ENCODE measurements around the gene PHF21A. TPM values are rescaled to one million over a fixed set of nuclear protein-coding genes. Genes with fewer than 3 reads are reported as not detected.

The PHF21A gene
- total RNA-seq, 1 donor from 2014 or later: 69.3 TPM

- no peaks in the 10 kb centered on the region for H3K36me3 Mint-ChIP-seq (ENCODE audit: low read depth, unreplicated experiment)
- H3K4me1 Mint-ChIP-seq (ENCODE audit: low read depth, unreplicated experiment): peaks cover 35% of the 10 kb centered on the region
Measured at GRCh38 chr11:46105134-46105628, 16.1 kb downstream of the PHF21A start.

DNA sequence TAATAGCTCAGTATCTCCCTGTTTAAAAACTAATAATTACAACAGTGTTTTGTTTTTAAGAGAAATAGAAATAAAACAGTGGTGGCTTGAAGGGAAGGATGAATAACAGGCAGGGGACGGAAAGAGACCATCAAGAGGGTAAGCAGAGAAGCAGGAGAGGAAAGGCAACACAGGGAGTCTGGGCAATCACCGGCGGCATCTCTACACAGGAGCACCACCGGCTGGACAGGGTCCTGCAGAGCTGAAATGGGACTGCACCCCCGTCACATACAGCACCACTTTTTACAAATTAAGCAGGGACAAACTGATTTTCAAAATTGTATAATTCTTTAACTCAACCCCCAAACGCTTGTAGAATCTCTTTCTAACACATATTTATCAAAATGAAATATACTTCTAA, 18.4 kb downstream of the PHF21A start:
- H3K9me3 Mint-ChIP-seq (ENCODE audit: unreplicated experiment): no peaks in the 10 kb centered on the region

More at GRCh38 chr11:46105134-46105628, 16.1 kb downstream of the PHF21A start:
- H3K4me2 ChIP-seq (ENCODE audit: low read length): no peak overlapping the region
- H3K9me3 ChIP-seq (ENCODE audit: insufficient read depth, low read depth, low read length): no peaks in the 10 kb centered on the region
- peaks cover under 1% of the 10 kb centered on the region for H3K4me1 ChIP-seq (ENCODE audit: insufficient read depth, low read length)
- no peaks in the 10 kb centered on the region for H3K9me3 Mint-ChIP-seq (ENCODE audit: unreplicated experiment)
- no peak overlapping the region for H3K9ac ChIP-seq (ENCODE audit: low read length)
- H3K4me3 ChIP-seq (ENCODE audit: insufficient read depth, low read depth, low read length): no peak overlapping the region
- no peak overlapping the region for H2AFZ ChIP-seq (ENCODE audit: low read depth, low read length)
- H3K27ac ChIP-seq (ENCODE audit: low read depth, low read length): no peak overlapping the region
- no peak for DNase-seq (ENCODE audit: low read depth)
- peak overlapping the region; percentile 15 for H3K27ac Mint-ChIP-seq (ENCODE audit: unreplicated experiment)
- TF ChIP-seq EZH2 (IDR thresholded peaks at IDR 0.05; ENCODE audit: insufficient read depth, low read length) (no peak), CTCF (IDR thresholded peaks at IDR 0.05; ENCODE audit: insufficient read depth, low read depth, low read length) (no peak)
- peaks cover 76% of the 10 kb centered on the region for H3K79me2 ChIP-seq (ENCODE audit: insufficient read depth, low read length)
- peaks cover 63% of the 10 kb centered on the region for H4K20me1 ChIP-seq (ENCODE audit: insufficient read depth, low read length)
- no peaks in the 10 kb centered on the region for H3K27me3 ChIP-seq (ENCODE audit: insufficient read depth, low read length)
- H3K4me3 Mint-ChIP-seq (ENCODE audit: unreplicated experiment): no peak overlapping the region
- no peaks in the 10 kb centered on the region for H3K27me3 Mint-ChIP-seq (ENCODE audit: low read depth, unreplicated experiment)
- no peak for FAIRE-seq
- H3K36me3 ChIP-seq (ENCODE audit: insufficient read depth, low read length): no peaks in the 10 kb centered on the region

More for the DNA sequence above, 18.4 kb downstream of the PHF21A start:
- Mint-ChIP-seq H3K4me3 (ENCODE audit: unreplicated experiment) (no peak overlapping the region), H3K27me3 (ENCODE audit: low read depth, unreplicated experiment) (no peaks in the 10 kb centered on the region), H3K27ac (ENCODE audit: unreplicated experiment) (peak overlapping the region; percentile 8), H3K36me3 (ENCODE audit: low read depth, unreplicated experiment) (no peaks in the 10 kb centered on the region), H3K4me1 (ENCODE audit: low read depth, unreplicated experiment) (peaks cover 50% of the 10 kb centered on the region)
- no peak for DNase-seq (ENCODE audit: low read depth)
- no peak overlapping the region for H3K9ac ChIP-seq (ENCODE audit: low read length)
- H3K27me3 ChIP-seq (ENCODE audit: insufficient read depth, low read length): no peaks in the 10 kb centered on the region
- peaks cover 72% of the 10 kb centered on the region for H4K20me1 ChIP-seq (ENCODE audit: insufficient read depth, low read length)
- no peak overlapping the region for H3K4me3 ChIP-seq (ENCODE audit: insufficient read depth, low read depth, low read length)
- no peak for FAIRE-seq
- no peak overlapping the region for H3K4me2 ChIP-seq (ENCODE audit: low read length)
- no peak overlapping the region for H2AFZ ChIP-seq (ENCODE audit: low read depth, low read length)
- H3K9me3 ChIP-seq (ENCODE audit: insufficient read depth, low read depth, low read length): no peaks in the 10 kb centered on the region
- no peak for TF ChIP-seq CTCF (IDR thresholded peaks at IDR 0.05; ENCODE audit: insufficient read depth, low read depth, low read length)
- no peak for TF ChIP-seq EZH2 (IDR thresholded peaks at IDR 0.05; ENCODE audit: insufficient read depth, low read length)
- no peaks in the 10 kb centered on the region for H3K36me3 ChIP-seq (ENCODE audit: insufficient read depth, low read length)
- H3K27ac ChIP-seq (ENCODE audit: low read depth, low read length): no peak overlapping the region
- peaks cover 82% of the 10 kb centered on the region for H3K79me2 ChIP-seq (ENCODE audit: insufficient read depth, low read length)
- peaks cover 7% of the 10 kb centered on the region for H3K4me1 ChIP-seq (ENCODE audit: insufficient read depth, low read length)

Measured in astrocyte (in vitro differentiated cells and primary cell).